ENCODE measurements around the gene HEATR1.

GRCh38 chr1:236530286-236530685 lies 74.0 kb downstream of the HEATR1 start:
- TF ChIP-seq, protein P1, sequence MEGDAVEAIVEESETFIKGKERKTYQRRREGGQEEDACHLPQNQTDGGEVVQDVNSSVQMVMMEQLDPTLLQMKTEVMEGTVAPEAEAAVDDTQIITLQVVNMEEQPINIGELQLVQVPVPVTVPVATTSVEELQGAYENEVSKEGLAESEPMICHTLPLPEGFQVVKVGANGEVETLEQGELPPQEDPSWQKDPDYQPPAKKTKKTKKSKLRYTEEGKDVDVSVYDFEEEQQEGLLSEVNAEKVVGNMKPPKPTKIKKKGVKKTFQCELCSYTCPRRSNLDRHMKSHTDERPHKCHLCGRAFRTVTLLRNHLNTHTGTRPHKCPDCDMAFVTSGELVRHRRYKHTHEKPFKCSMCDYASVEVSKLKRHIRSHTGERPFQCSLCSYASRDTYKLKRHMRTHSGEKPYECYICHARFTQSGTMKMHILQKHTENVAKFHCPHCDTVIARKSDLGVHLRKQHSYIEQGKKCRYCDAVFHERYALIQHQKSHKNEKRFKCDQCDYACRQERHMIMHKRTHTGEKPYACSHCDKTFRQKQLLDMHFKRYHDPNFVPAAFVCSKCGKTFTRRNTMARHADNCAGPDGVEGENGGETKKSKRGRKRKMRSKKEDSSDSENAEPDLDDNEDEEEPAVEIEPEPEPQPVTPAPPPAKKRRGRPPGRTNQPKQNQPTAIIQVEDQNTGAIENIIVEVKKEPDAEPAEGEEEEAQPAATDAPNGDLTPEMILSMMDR (IDR thresholded peaks at IDR 0.05) = no peak
- TF ChIP-seq POLR2A (IDR thresholded peaks at IDR 0.05) = no peak

Measured in testis (tissue), 2 donors.